Endothelial cell of umbilical vein (primary cell): ENCODE results near the gene ARHGAP9. TPM values are rescaled to one million over a fixed set of nuclear protein-coding genes. Genes with fewer than 3 reads are reported as not detected.
A peak's percentile ranks its signal among the peaks of the same experiment; 100 is the strongest.

Source experiments
- BruUV-seq: library from RNA; stranded (reverse); fragments of 400-500 nt; replicated peaks from 2 replicates; lab custom pipeline; 2021; lab: Mats Ljungman, UMichigan
- CTCF ChIA-PET: fragments of 300-600, 350-600 bp; sonication (Branson Sonifier 250); formaldehyde crosslinking; loops from one replicate; lab custom pipeline; 2021; ENCODE audit warnings: antibody characterized with exemption, inconsistent platforms; lab: Charles Lee
- POLR2A ChIA-PET: fragments of 300-600, 350-600 bp; sonication (Branson Sonifier 250); formaldehyde crosslinking; loops from one replicate; lab custom pipeline; 2021; ENCODE audit warnings: antibody characterized with exemption, inconsistent platforms; lab: Charles Lee
- DNase-seq: peaks from one replicate; pipeline ENCODE4 v3.0.0-alpha.2; 2011; ENCODE audit warnings: low read depth, low spot score
- FAIRE-seq: peaks from 2 replicates; lab custom pipeline; 2011; peaks lifted over from hg19 to GRCh38; lab: Jason Lieb, UNC
- H2AFZ ChIP-seq: 2 replicates; pipeline ENCODE4 v1.6.0; 2012; ENCODE audit warnings: low read depth, low read length, control low read depth, inconsistent platforms
- H3K27ac ChIP-seq: 2 replicates; pipeline ENCODE4 v1.5.1; 2011; ENCODE audit warnings: low read depth, mild to moderate bottlenecking, control low read depth, low read length, moderate library complexity; ENCODE audit not compliant: insufficient read depth
- H3K27me3 ChIP-seq, 2 experiments: 2 replicates each; pipeline versions ENCODE4 v1.6.0 to v1.6.1; 2011; ENCODE audit warnings: low read length in 2 of 2, mixed read lengths in 1 of 2; ENCODE audit not compliant: control insufficient read depth in 2 of 2, insufficient read depth in 2 of 2
- H3K36me3 ChIP-seq, 2 experiments: 2 replicates in 1 of 2; 3 replicates in 1 of 2; pipeline ENCODE4 v1.5.1; 2011; ENCODE audit warnings: low read length in 2 of 2, mild to moderate bottlenecking in 1 of 2, moderate library complexity in 1 of 2; ENCODE audit not compliant: control insufficient read depth in 2 of 2, insufficient read depth in 2 of 2; ENCODE audit errors: extremely low read depth in 1 of 2
- H3K4me1 ChIP-seq: 3 replicates; pipeline ENCODE4 v1.5.1; 2011; ENCODE audit warnings: mild to moderate bottlenecking, low read length; ENCODE audit not compliant: control insufficient read depth, insufficient read depth; ENCODE audit errors: extremely low read depth
- H3K4me2 ChIP-seq: 2 replicates; pipeline ENCODE4 v1.6.1; 2011; ENCODE audit warnings: low read length, control low read depth, mixed read lengths; ENCODE audit not compliant: insufficient read depth
- H3K4me3 ChIP-seq, 3 experiments: fragments of 200-600 bp in 1 of 3; sonication (generic), shearing (Covaris generic) in 1 of 3; replicated peaks in 1 of 3; 2 replicates each; pipeline ENCODE4 v1.5.1; 2011 to 2016; ENCODE audit warnings: control low read depth in 3 of 3, low read length in 3 of 3, mild to moderate bottlenecking in 2 of 3, inconsistent platforms in 1 of 3, low read depth in 1 of 3, moderate library complexity in 1 of 3; ENCODE audit not compliant: insufficient read depth in 1 of 3
- H3K79me2 ChIP-seq: 2 replicates; pipeline ENCODE4 v1.6.0; 2012; ENCODE audit warnings: low read length, inconsistent platforms; ENCODE audit not compliant: control insufficient read depth, insufficient read depth
- H3K9ac ChIP-seq: replicated peaks from 2 replicates; pipeline ENCODE3; 2011; ENCODE audit warnings: low read length, control low read depth; ENCODE audit not compliant: insufficient read depth; ENCODE audit errors: extremely low read depth
- H3K9me1 ChIP-seq: replicated peaks from 3 replicates; pipeline ENCODE4 v1.6.0; 2011; ENCODE audit warnings: mild to moderate bottlenecking, low read length; ENCODE audit not compliant: control insufficient read depth, insufficient read depth; ENCODE audit errors: extremely low read depth
- H3K9me3 ChIP-seq: replicated peaks from 2 replicates; pipeline ENCODE4 v1.5.1; 2012; ENCODE audit warnings: low read length, inconsistent platforms; ENCODE audit not compliant: control insufficient read depth, insufficient read depth
- H4K20me1 ChIP-seq: replicated peaks from 2 replicates; pipeline ENCODE3; 2011; ENCODE audit warnings: mild to moderate bottlenecking, low read length; ENCODE audit not compliant: control insufficient read depth, insufficient read depth; ENCODE audit errors: extremely low read depth
- CTCF ChIP-seq, 2 donors: IDR thresholded peaks; 1 replicate in 1 of 2; 2 replicates in 1 of 2; pipeline ENCODE4 v1.5.1; 2011; ENCODE audit warnings: low read length in 2 of 2, mild to moderate bottlenecking in 2 of 2, moderate library complexity in 2 of 2, control low read depth in 1 of 2, inconsistent platforms in 1 of 2, low read depth in 1 of 2; ENCODE audit not compliant: insufficient read depth in 1 of 2; ENCODE audit errors: extremely low read depth in 1 of 2
- EZH2 ChIP-seq: IDR thresholded peaks from 2 replicates; pipeline ENCODE4 v1.6.1; 2012; ENCODE audit warnings: borderline replicate concordance, low read depth, mild to moderate bottlenecking, moderate library complexity, low read length, inconsistent platforms; ENCODE audit not compliant: severe bottlenecking
- MAX ChIP-seq: IDR thresholded peaks from 2 replicates; pipeline ENCODE4 v1.6.1; 2011; ENCODE audit not compliant: insufficient read depth, insufficient read length
- MYC ChIP-seq: IDR thresholded peaks from one replicate; pipeline ENCODE4 v1.6.1; 2011; ENCODE audit warnings: mild to moderate bottlenecking, low read depth, low read length
- dilution Hi-C: fragments of 300-500 bp; cut with MboI; formaldehyde crosslinking; loops from one replicate; pipeline ENCODE4 v1.15.0; 2019; ENCODE audit warnings: low sequenced_read_pairs; ENCODE audit not compliant: extremely low pct_ligation_motif_present
- intact Hi-C: fragments of 100-400 bp; cut with micrococcal nuclease; formaldehyde crosslinking; loops from one replicate; pipeline ENCODE4 v1.10.0; 2022
- polyA plus RNA-seq, 4 experiments: library from polyadenylated mRNA; depleted of rRNA in 3 of 4; stranded (reverse) in 3 of 4; unstranded in 1 of 4; fragments of >200 nt; gene quantifications; 2 replicates each; pipeline versions ENCODE4 v1.2.1 to v1.2.3, GENCODE V29; 2011 to 2012; ENCODE audit warnings: missing spikeins in 1 of 4
- total RNA-seq: library from RNA; stranded (reverse); gene quantifications from 2 replicates; pipeline ENCODE4 v1.2.3, GENCODE V29; 2021

The ARHGAP9 gene
- total and polyA plus RNA-seq, 2 donors (not counting 3 experiments of a cell fraction or from before 2014, with no cell fraction given), result 0.25 to 0.38 TPM

- intact Hi-C loops, result no loop called here
- H3K27me3 ChIP-seq, result peaks cover 48 to 55% of the 10 kb centered on the region in 2 experiments
- H2AFZ ChIP-seq, result no peak overlapping the region
- H3K4me1 ChIP-seq, result peaks cover 4% of the 10 kb centered on the region
- FAIRE-seq (peak; percentile 21), DNase-seq (no peak)
- no peak overlapping the region for H3K9ac ChIP-seq
- ChIA-PET POLR2A (no interaction called here), CTCF (interaction anchor here (1.5 to 4.0 kb wide), 2 partner anchors 8 to 12 kb away, joined by 4 to 17 read pairs; partner anchors contain the start of gene GLI1)
- no peaks in the 10 kb centered on the region for H4K20me1 ChIP-seq
- H3K4me2 ChIP-seq, result no peak overlapping the region
- no peaks in the 10 kb centered on the region for H3K9me3 ChIP-seq
- H3K9me1 ChIP-seq, result no peaks in the 10 kb centered on the region
- no peaks in the 10 kb centered on the region for H3K36me3 ChIP-seq
- H3K27ac ChIP-seq, result no peak overlapping the region
- dilution Hi-C loops, result no loop called here
- no TSS peak for BruUV-seq
- H3K79me2 ChIP-seq, result no peaks in the 10 kb centered on the region
- TF ChIP-seq CTCF (IDR thresholded peaks at IDR 0.05; ENCODE audit: extremely low read depth in 1 of 2, insufficient read depth in 1 of 2, low read depth in 1 of 2, low read length in 2 of 2), result no peak
- TF ChIP-seq MYC, result no peak
- no peak overlapping the region for H3K4me3 ChIP-seq
Observed at GRCh38 chr12:57470970-57471656, 8.6 kb downstream of the ARHGAP9 start.

GRCh38 chr12:57470286-57470969 is 9.2 kb downstream of the ARHGAP9 start:
- Histone ChIP-seq H3K4me2 (no peak overlapping the region), H3K9me1 (no peaks in the 10 kb centered on the region), H3K27me3 (peaks cover 42 to 48% of the 10 kb centered on the region in 2 experiments), H3K9me3 (no peaks in the 10 kb centered on the region), H3K9ac (no peak overlapping the region), H3K4me3 (no peak overlapping the region), H3K79me2 (no peaks in the 10 kb centered on the region), H2AFZ (no peak overlapping the region), H3K4me1 (no peaks in the 10 kb centered on the region), H4K20me1 (no peaks in the 10 kb centered on the region), H3K27ac (no peak overlapping the region), H3K36me3 (no peaks in the 10 kb centered on the region)
- intact Hi-C loops (no loop called here), dilution Hi-C loops (no loop called here)
- TF ChIP-seq EZH2 (no peak), MAX (no peak)
- ChIA-PET CTCF (interaction anchor here (4.0 kb wide), 1 partner anchor 11 kb away, joined by 17 read pairs; the partner anchor contains the start of gene GLI1), POLR2A (interaction anchor here (0.6 kb wide), 1 partner anchor 17 kb away, joined by 8 read pairs; no protein-coding TSS in a partner anchor)
- DNase-seq (no peak), FAIRE-seq (no peak)
- no TSS peak for BruUV-seq
